Heart left ventricle (tissue), 16 donors: ENCODE measurements around the gene CXCL14. TPM values are rescaled to one million over a fixed set of nuclear protein-coding genes. Genes with fewer than 3 reads are reported as not detected.
A peak's percentile ranks its signal among the peaks of the same experiment; 100 is the strongest.

Experiments
- ATAC-seq, 4 donors: fragments of 200-7000 bp; cut with Tn5 transposase; one replicate each; pipeline ENCODE4 v1.9.1; 2020 to 2022; ENCODE audit warnings: moderate library complexity in 4 of 4, mild to moderate bottlenecking in 3 of 4, moderate number of reproducible peaks in 1 of 4
- DNase-seq, 5 donors: peaks; one replicate each; pipeline ENCODE4 v3.0.0-alpha.2; 2020
- H3K27ac ChIP-seq, 12 donors: fragments of 200-600 bp; sonication (generic) in 4 of 12; one replicate each; pipeline versions ENCODE4 v1.5.0 to v1.8.0; 2016 to 2022; ENCODE audit warnings: mild to moderate bottlenecking in 2 of 12
- H3K27me3 ChIP-seq, 9 donors: fragments of 200-600 bp; sonication (generic) in 2 of 9; one replicate each; pipeline versions ENCODE4 v1.5.1 to v1.8.0; 2016 to 2022; ENCODE audit warnings: mild to moderate bottlenecking in 3 of 9
- H3K36me3 ChIP-seq, 9 donors: fragments of 200-600 bp; sonication (generic) in 2 of 9; one replicate each; pipeline versions ENCODE4 v1.5.0 to v1.8.0; 2018 to 2022; ENCODE audit warnings: mild to moderate bottlenecking in 2 of 9
- H3K4me1 ChIP-seq, 12 donors: fragments of 200-600 bp; sonication (generic) in 4 of 12; one replicate each; pipeline versions ENCODE4 v1.5.0 to v1.8.0; 2016 to 2022; ENCODE audit warnings: mild to moderate bottlenecking in 3 of 12
- H3K4me3 ChIP-seq, 12 donors: fragments of 200-600 bp; sonication (generic) in 4 of 12; one replicate each; pipeline versions ENCODE4 v1.5.0 to v1.8.0; 2017 to 2022; ENCODE audit warnings: mild to moderate bottlenecking in 9 of 12, moderate library complexity in 4 of 12
- H3K9me3 ChIP-seq, 12 donors: fragments of 200-600 bp; sonication (generic) in 4 of 12; one replicate each; pipeline versions ENCODE4 v1.5.0 to v1.8.0; 2016 to 2022; ENCODE audit warnings: mild to moderate bottlenecking in 1 of 12
- CTCF ChIP-seq, 12 donors: fragments of 200-600 bp; sonication (generic) in 4 of 12; IDR thresholded peaks; one replicate each; pipeline versions ENCODE4 v1.5.0 to v1.8.0; 2018 to 2022; ENCODE audit warnings: antibody characterized with exemption in 12 of 12, mild to moderate bottlenecking in 5 of 12
- POLR2A ChIP-seq, 2 donors: fragments of 450-650 bp; IDR thresholded peaks; one replicate each; pipeline ENCODE4 v1.6.1; 2017; ENCODE audit warnings: antibody characterized with exemption in 2 of 2, mild to moderate bottlenecking in 2 of 2, moderate library complexity in 2 of 2
- WGBS, 4 donors: extraction: QIAGEN DNeasy Blood & Tissue Kit in 2 of 4; methylation state at CpG; one replicate each; pipeline versions ENCODE4 v1.1.5 to v1.1.7; 2013 to 2018; 5-methylcytosine and 5-hydroxymethylcytosine counted together
- intact Hi-C, 10 donors: fragments of 100-400 bp; cut with DNase I; formaldehyde crosslinking; loops; one replicate each; pipeline versions ENCODE4 v1.11.1 to v1.14.2; 2022
- polyA plus RNA-seq, 2 donors: library from polyadenylated mRNA; stranded (reverse); fragments of 200-250 nt; gene quantifications; one replicate each; pipeline ENCODE4 v1.2.3, GENCODE V29; 2013
- total RNA-seq, 9 donors: library from RNA; depleted of rRNA in 2 of 9; stranded (reverse); fragments of >200 nt in 2 of 9; fragmentation: NEBNext Ultra II Directional in 3 of 9; extraction: Animal tissue kit (Norgen Biotek cat#: 25700) in 3 of 9; gene quantifications; one replicate each; pipeline versions ENCODE4 v1.1.0 to v1.2.4, GENCODE V29; 2016 to 2023
- donor health status: ischemic (EF 13 %, LVEDD 7.1; RV severe dilation, severe dysfunction).
- donor health status: healthy with polysubstance abuse.
- donor health status: DM: no; HTN: yes; CAD: no.
- donor health status: DM: no; HTN: no; CAD: no.
- donor health status: ischemic (EF 25% LVEDD 6.9; RV normal size, moderate dysfunction).
- donor health status: ischemic (EF 25% LVEDD 5.7; RV mildly dilated, moderate dysfunction).
- donor health status: healthy.
- donor health status: DM: yes; HTN: yes; CAD: no.
- donor health status: ischemic (EF 35%, LVEDD 5.7; RV mildly dilated, moderate dysfunction).
- donor health status: nonischemic (EF 11% LVEDD 7.7; RV severe dilation, severe dysfunction).
- donor health status: DM: yes; HTN: yes; CAD: no.
- donor health status: PGD.
- donor health status: ischemic (EF 29% LVEDD 5.4; RV normal size, mild dysfunction).
- donor health status: nonischemic (EF 23%, LVEDD 6.1; RV moderate dilation, normal function).

CXCL14 gene
- total and polyA plus RNA-seq, 11 donors = 0.22 to 31.8 (median 0.69) TPM

- DNase-seq (no peak), ATAC-seq (no peak)
- Histone ChIP-seq H3K4me1 (peaks cover 0 to 18% (median 0%) of the 10 kb centered on the region in 12 donors), H3K9me3 (no peaks in the 10 kb centered on the region), H3K4me3 (no peak overlapping the region), H3K27ac (no peak overlapping the region), H3K27me3 (peaks cover 35 to 100% (median 75%) of the 10 kb centered on the region in 9 donors), H3K36me3 (no peaks in the 10 kb centered on the region)
- 38 to 65% (median 49%) methylated on average over 7 of the region's 7 CpGs for WGBS, 4 donors
- intact Hi-C loops = no loop called here
- TF ChIP-seq CTCF (IDR thresholded peaks at IDR 0.05) (no peak), POLR2A (IDR thresholded peaks at IDR 0.05) (no peak)
These were observed 41.5 kb downstream of the CXCL14 start for GRCh38 chr5:135537271-135537670.

GRCh38 chr5:135535820-135536801, 42.7 kb downstream of the CXCL14 start, which contains the start of gene NEUROG1:
Gene NEUROG1 (minus strand): TSS chr5:135535964. CDS start chr5:135535690, 274 bp downstream.
- H3K27me3 ChIP-seq = peaks cover 37 to 100% (median 74%) of the 10 kb centered on the region in 9 donors
- peak within 1 kb of the TSS in 1 of 12 donors; percentile 3 for H3K4me3 ChIP-seq
- H3K27ac ChIP-seq = no peak within 1 kb of the TSS
- no peaks in the 10 kb centered on the region for H3K36me3 ChIP-seq
- no peak for TF ChIP-seq CTCF (IDR thresholded peaks at IDR 0.05)
- TF ChIP-seq POLR2A (IDR thresholded peaks at IDR 0.05) = no peak
- peaks cover 0 to 18% (median 0%) of the 10 kb centered on the region in 12 donors for H3K4me1 ChIP-seq
- intact Hi-C loops = no loop called here
- H3K9me3 ChIP-seq = no peaks in the 10 kb centered on the region
- WGBS, 4 donors = 2 to 5% (median 2%) methylated on average over 24 to 74 of the region's 74 CpGs
- ATAC-seq = no peak
- DNase-seq = no peak

GRCh38 chr5:135535420-135535819, 43.4 kb downstream of the CXCL14 start:
- Histone ChIP-seq H3K36me3 (no peaks in the 10 kb centered on the region), H3K4me3 (no peak overlapping the region), H3K4me1 (peaks cover 0 to 18% (median 0%) of the 10 kb centered on the region in 12 donors), H3K27ac (no peak overlapping the region), H3K27me3 (peaks cover 37 to 100% (median 79%) of the 10 kb centered on the region in 9 donors), H3K9me3 (no peaks in the 10 kb centered on the region)
- TF ChIP-seq POLR2A (IDR thresholded peaks at IDR 0.05) (no peak), CTCF (IDR thresholded peaks at IDR 0.05) (no peak)
- WGBS, 4 donors = 1 to 7% (median 2%) methylated on average over 24 to 44 of the region's 44 CpGs; no CpG with 5 or more reads in 1 of the 4 donors
- intact Hi-C loops = no loop called here
- ATAC-seq (no peak), DNase-seq (no peak)
